Nephron (organoid): Measurements from ENCODE around the gene STAG3.
A peak's percentile ranks its signal among the peaks of the same experiment; 100 is the strongest.

Source experiments
- H3K27ac Mint-ChIP-seq, 3 experiments: 2 replicates each; pipeline ENCODE4 v1.8.0; 2020; ENCODE audit warnings: mixed read lengths in 3 of 3, mild to moderate bottlenecking in 2 of 3, moderate library complexity in 1 of 3
- H3K27me3 Mint-ChIP-seq: 2 replicates; pipeline ENCODE4 v1.8.0; 2021; ENCODE audit warnings: low read depth, mild to moderate bottlenecking, moderate library complexity, mixed read lengths
- H3K36me3 Mint-ChIP-seq: 2 replicates; pipeline ENCODE4 v1.8.0; 2020; ENCODE audit warnings: low read depth, mixed read lengths
- H3K4me1 Mint-ChIP-seq: 2 replicates; pipeline ENCODE4 v1.8.0; 2020; ENCODE audit warnings: mixed read lengths
- H3K4me3 Mint-ChIP-seq, 3 experiments: 2 replicates each; pipeline ENCODE4 v1.8.0; 2020; ENCODE audit warnings: mild to moderate bottlenecking in 3 of 3, mixed read lengths in 3 of 3, moderate library complexity in 2 of 3
- H3K9me3 Mint-ChIP-seq: 2 replicates; pipeline ENCODE4 v1.8.0; 2020; ENCODE audit warnings: mixed read lengths
- TF ChIP-seq, protein P1 (sequence below), 3 experiments: fragments of 200-600 bp; sonication (generic); IDR thresholded peaks; one replicate each; pipeline ENCODE4 v1.5.0; 2021; ENCODE audit warnings: antibody characterized with exemption in 3 of 3; ENCODE audit not compliant: unreplicated experiment in 3 of 3

The STAG3 gene

DNA sequence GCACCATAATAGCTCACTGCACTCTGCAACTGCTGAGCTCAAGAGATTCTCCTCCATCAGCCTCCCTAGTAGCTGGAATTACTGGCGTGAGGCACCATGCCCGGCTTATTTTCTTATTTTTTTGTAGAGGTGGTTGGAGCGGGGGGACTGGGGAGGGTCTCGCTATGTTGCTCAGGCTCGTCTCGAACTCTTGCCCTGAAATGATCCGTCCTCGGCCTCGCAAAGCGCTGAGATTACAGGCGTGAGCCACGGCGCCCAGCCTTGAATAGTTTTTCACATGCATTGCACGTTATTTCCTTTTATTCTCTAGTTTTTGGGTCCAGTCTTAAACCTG, 29.5 kb upstream of the STAG3 start:
- H3K36me3 Mint-ChIP-seq, result peaks cover 15% of the 10 kb centered on the region
- no peaks in the 10 kb centered on the region for H3K9me3 Mint-ChIP-seq
- peak overlapping the region; percentile 90 to 95 (median 92) for H3K4me3 Mint-ChIP-seq
- no peaks in the 10 kb centered on the region for H3K27me3 Mint-ChIP-seq
- TF ChIP-seq, protein P1, sequence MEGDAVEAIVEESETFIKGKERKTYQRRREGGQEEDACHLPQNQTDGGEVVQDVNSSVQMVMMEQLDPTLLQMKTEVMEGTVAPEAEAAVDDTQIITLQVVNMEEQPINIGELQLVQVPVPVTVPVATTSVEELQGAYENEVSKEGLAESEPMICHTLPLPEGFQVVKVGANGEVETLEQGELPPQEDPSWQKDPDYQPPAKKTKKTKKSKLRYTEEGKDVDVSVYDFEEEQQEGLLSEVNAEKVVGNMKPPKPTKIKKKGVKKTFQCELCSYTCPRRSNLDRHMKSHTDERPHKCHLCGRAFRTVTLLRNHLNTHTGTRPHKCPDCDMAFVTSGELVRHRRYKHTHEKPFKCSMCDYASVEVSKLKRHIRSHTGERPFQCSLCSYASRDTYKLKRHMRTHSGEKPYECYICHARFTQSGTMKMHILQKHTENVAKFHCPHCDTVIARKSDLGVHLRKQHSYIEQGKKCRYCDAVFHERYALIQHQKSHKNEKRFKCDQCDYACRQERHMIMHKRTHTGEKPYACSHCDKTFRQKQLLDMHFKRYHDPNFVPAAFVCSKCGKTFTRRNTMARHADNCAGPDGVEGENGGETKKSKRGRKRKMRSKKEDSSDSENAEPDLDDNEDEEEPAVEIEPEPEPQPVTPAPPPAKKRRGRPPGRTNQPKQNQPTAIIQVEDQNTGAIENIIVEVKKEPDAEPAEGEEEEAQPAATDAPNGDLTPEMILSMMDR (IDR thresholded peaks at IDR 0.05; ENCODE audit: unreplicated experiment in 3 of 3), result no peak
- H3K4me1 Mint-ChIP-seq, result peaks cover 12% of the 10 kb centered on the region
- peak overlapping the region; percentile 38 to 83 (median 75) for H3K27ac Mint-ChIP-seq

DNA sequence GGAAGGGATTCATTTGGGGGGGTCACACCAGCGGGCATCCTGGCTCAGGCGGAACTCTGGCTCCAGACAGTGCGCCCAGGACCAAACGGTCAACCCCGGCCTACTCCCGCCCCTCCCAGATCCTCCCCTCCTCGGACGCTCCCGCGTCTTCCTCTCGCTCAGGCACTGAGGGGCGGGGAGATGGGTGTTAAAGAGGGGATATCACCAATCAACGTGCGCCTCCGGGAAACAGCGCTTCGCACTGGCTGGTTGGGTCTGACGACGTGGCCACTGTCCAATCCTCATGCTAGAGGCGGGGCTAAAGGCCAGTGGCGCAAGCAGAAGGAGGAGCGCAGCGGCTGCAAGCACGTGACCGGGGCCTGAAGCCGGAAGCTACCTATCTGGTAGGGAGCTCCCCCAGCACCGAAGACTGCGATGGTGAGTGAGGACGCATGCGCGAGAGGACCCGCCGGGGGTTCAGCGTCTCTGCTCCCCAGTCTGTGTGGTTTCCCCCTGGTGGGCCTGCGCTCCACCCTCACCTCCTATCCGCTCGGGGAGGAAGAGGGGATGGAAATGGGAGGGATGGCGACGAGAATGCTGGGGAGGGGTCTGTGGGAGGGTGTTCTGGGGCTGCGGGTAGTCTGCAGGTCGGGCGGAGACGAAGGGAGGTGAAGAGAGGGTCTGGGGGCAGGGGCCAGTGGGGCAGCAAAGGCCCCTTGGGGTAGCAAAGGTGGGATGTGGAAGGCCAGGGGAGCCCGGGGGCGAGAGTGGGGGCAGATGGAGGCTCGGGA, 29.0 kb upstream of the STAG3 start, which contains the start of gene LAMTOR4:
Gene LAMTOR4, plus strand, starts transcription at position 360 of the 770 bp plus-strand sequence. Its CDS starts 55 bp downstream, at position 415.
- H3K4me3 Mint-ChIP-seq, result peak within 1 kb of the TSS; percentile 90 to 95 (median 92)
- H3K27ac Mint-ChIP-seq, result peak within 1 kb of the TSS; percentile 38 to 83 (median 75)
- peaks cover 12% of the 10 kb centered on the region for H3K4me1 Mint-ChIP-seq
- no peaks in the 10 kb centered on the region for H3K27me3 Mint-ChIP-seq
- no peaks in the 10 kb centered on the region for H3K9me3 Mint-ChIP-seq
- TF ChIP-seq, protein P1 (IDR thresholded peaks at IDR 0.05; ENCODE audit: unreplicated experiment in 3 of 3), result no peak
- peaks cover 18% of the 10 kb centered on the region for H3K36me3 Mint-ChIP-seq

DNA sequence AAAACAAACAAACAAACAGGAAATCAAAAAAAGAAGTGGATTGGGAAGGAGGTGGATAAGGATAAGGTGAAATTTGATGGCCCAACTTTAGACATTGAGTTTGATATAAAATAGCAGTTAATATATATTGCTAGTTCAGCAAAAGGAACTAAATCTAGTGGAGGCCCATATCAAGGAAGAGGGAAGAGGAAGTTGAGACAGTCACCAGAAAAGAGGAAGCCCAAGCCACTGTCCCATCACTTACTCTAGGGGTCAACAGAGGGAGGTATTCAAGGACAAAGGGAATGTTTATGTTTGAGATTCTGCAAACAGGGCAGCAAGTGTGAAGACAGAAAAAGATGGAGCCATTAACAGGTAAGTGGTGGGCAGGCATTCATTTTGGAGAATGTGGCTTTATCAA, 25.3 kb upstream of the STAG3 start:
- no peaks in the 10 kb centered on the region for H3K9me3 Mint-ChIP-seq

DNA sequence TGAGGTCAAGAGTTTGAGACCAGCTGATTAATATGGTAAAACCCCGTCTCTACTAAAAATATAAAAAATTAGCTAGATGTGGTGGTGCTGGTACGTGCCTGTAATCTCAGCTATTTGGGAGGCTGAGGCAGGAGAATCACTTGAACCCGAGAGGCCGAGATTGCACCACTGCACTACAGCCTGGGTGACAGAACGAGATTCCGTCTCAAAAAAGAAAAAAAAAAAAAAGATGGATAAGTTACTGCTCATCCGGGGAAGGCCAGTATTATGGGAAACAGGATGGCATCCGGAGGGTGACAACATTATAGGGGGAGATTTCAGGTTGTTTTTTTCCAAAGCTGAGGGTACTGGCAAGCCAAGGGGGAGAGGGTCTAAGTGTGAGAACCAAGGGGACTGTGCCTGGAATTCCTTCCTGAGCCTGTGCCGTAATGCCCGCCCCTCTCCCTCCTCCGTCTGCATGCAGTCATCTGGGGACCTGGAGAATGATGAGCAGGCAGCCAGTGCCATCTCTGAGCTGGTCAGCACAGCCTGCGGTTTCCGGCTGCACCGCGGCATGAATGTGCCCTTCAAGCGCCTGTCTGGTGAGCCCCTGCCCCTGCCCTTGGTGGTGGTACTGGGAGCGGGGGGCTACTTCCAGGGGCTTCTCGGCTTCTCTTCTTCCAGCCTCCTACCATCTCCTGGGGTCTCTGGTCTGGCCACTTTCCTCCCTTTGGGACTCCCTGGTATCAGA, 24.6 kb upstream of the STAG3 start:
- no peaks in the 10 kb centered on the region for H3K9me3 Mint-ChIP-seq
- H3K4me3 Mint-ChIP-seq, result no peak overlapping the region
- no peaks in the 10 kb centered on the region for H3K27me3 Mint-ChIP-seq
- peaks cover 23% of the 10 kb centered on the region for H3K4me1 Mint-ChIP-seq
- TF ChIP-seq, protein P1 (IDR thresholded peaks at IDR 0.05; ENCODE audit: unreplicated experiment in 3 of 3), result no peak
- peaks cover 27% of the 10 kb centered on the region for H3K36me3 Mint-ChIP-seq
- peak overlapping the region in 1 of 3 experiments; percentile 42 for H3K27ac Mint-ChIP-seq

More for the DNA sequence above, 25.3 kb upstream of the STAG3 start:
- Mint-ChIP-seq H3K4me1 (peaks cover 19% of the 10 kb centered on the region), H3K36me3 (peaks cover 27% of the 10 kb centered on the region), H3K4me3 (peak overlapping the region; percentile 9 to 27 (median 10)), H3K27me3 (no peaks in the 10 kb centered on the region), H3K27ac (peak overlapping the region in 1 of 3 experiments; percentile 28)
- TF ChIP-seq, protein P1 (IDR thresholded peaks at IDR 0.05; ENCODE audit: unreplicated experiment in 3 of 3), result no peak

DNA sequence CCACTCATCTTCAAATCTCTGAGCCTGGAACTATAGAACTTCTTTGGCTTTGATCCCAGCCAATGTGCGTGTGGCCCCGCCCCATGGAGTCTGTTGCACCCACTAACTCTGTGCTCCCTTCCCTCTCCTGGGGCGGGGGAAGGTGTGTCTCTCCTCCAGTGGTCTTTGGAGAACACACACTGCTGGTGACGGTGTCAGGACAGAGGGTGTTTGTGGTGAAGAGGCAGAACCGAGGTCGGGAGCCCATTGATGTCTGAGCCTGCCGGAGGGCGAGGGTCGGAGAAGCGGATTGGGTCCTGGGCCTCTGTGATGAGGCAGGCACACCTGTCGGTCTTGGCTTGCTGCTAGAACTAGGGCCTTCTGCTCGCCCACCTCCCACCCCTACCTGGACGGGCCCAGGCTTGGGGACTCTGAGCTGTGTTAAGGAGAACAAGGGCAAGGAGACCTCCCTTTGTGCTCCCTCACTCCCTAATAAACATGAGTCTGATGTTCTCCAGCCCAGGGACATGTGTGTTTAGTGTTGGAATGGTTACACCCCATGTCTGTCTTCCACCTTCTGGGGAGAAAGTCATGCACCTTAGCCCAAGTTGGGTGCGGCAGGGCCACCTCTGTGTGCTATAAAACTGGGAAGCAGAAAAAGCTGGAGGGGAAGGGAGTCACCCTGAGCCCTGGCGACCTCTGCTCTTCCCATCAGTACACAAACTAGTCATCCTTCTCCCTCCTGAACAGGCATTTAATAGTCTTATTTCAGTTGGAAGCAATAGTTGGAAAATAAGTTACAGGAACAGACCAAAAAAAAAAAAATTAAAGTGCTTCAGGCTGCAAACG, 23.8 kb upstream of the STAG3 start:
- TF ChIP-seq, protein P1 (IDR thresholded peaks at IDR 0.05; ENCODE audit: unreplicated experiment in 3 of 3), result no peak
- H3K4me1 Mint-ChIP-seq, result peaks cover 20% of the 10 kb centered on the region
- peak overlapping the region in 2 of 3 experiments; percentile 8 to 42 for H3K27ac Mint-ChIP-seq
- no peaks in the 10 kb centered on the region for H3K27me3 Mint-ChIP-seq
- H3K36me3 Mint-ChIP-seq, result peaks cover 27% of the 10 kb centered on the region
- peak overlapping the region in 2 of 3 experiments; percentile 19 to 43 for H3K4me3 Mint-ChIP-seq
- H3K9me3 Mint-ChIP-seq, result no peaks in the 10 kb centered on the region
